ENCODE measurements around the gene HNRNPL.

HNRNPL gene

DNA sequence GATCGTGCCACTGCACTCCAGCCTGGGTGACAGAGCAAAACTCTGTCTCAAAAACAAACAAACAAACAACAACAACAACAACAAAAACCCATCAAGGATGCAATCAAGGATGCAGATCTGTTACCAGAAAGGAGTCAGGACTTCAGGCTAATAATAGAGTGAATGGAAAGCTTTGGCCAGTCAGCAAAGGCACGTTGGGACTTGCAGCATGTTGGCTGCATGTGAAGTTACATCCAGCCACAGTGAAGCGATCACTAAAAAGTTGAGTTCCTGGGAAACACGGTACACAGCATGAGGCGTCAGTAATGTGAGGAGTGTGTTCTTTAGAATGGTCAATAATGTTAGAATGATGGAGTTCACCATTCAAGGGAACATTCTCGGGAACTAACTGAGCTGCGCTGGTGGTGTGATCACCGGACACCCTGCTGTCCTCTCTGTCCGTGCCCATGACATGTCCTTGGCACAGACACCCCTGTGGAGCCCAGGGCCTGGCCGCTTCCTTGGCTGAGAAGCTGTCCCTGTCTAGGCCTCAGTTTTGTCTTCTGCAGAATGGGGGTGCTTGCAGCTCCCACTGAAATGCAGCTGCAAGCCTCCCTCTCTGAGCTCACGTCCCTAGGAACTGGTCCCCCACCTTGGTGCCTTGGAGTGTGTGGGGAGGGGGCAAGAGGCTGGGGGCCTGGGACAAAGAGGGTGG, 63.1 kb downstream of the HNRNPL start:
- no peak for DNase-seq (ENCODE audit: low read depth)
- no peak overlapping the region for H3K4me3 ChIP-seq (ENCODE audit: control insufficient read depth, low read depth, low read length)
- no peak for TF ChIP-seq CTCF (IDR thresholded peaks at IDR 0.05; ENCODE audit: control insufficient read depth, insufficient read depth, low read depth, low read length, missing control alignments)

Measured in AG09309 (cell line).